ENCODE results near the gene LRRC74B.
"Not testable (repeated sequence)": the region's sequence is repeated elsewhere in the genome, so short reads cannot be mapped to it uniquely, and the experiment has no call there.

DNA sequence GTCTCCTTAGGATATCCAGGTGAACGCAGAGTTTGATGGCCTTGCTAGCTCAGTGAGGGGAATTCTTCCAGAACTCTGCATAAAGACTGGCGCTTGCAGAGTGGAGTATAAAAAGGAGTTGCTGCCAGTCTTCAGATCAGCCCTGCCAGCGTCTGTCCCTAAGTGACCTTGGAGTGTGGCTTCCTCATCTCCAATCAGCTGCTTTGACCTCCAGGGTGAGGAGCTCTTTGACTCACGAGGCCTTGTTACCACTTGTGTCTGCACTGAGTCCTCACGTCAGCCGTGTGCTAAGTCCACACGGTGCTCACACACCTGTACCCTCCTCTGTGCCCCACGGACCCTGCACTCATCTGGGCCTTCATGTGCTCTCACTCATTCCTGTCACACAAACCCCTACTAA lies 14.6 kb downstream of the LRRC74B start:
- not testable (repeated sequence) for TF ChIP-seq POLR2A, CTCF (IDR thresholded peaks at IDR 0.05)
